ENCODE results near the gene CTSA.
A peak's percentile ranks its signal among the peaks of the same experiment; 100 is the strongest.

CTSA gene

DNA sequence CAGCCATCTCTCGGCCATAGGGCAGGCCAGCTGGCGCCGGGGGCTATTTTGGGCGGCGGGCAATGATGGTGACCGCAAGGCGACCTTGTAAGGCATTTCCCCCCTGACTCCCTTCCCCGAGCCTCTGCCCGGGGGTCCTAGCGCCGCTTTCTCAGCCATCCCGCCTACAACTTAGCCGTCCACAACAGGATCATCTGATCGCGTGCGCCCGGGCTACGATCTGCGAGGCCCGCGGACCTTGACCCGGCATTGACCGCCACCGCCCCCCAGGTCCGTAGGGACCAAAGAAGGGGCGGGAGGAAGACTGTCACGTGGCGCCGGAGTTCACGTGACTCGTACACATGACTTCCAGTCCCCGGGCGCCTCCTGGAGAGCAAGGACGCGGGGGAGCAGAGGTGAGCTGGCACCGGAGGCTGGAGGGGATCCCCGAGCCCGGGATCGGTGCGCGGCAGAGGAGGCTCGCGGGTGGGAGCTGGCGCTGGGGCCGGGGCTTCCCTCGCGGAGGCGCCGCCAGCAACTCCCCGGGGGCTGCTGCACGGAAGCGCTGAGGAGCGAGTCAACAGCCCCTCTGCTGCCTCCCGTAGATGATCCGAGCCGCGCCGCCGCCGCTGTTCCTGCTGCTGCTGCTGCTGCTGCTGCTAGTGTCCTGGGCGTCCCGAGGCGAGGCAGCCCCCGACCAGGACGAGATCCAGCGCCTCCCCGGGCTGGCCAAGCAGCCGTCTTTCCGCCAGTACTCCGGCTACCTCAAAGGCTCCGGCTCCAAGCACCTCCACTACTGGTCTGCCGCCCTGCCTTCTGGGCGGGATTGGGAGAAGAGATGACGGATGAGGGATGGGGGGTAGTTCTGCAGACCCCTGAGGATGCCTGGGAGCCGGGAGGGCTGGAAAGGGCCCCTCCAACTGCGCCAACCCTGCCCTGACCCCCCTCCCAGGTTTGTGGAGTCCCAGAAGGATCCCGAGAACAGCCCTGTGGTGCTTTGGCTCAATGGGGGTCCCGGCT, at the start of gene CTSA, which contains the start of gene NEURL2:
Gene CTSA, plus strand, starts transcription at position 351 of the 999 bp plus-strand sequence. Its CDS starts 234 bp downstream, at position 585.
Gene NEURL2, minus strand, starts transcription at position 224 of the 999 bp plus-strand sequence. Its CDS starts 217 bp downstream, at position 7.
- DNase-seq (ENCODE audit: low spot score) = peak; percentile 98

DNA sequence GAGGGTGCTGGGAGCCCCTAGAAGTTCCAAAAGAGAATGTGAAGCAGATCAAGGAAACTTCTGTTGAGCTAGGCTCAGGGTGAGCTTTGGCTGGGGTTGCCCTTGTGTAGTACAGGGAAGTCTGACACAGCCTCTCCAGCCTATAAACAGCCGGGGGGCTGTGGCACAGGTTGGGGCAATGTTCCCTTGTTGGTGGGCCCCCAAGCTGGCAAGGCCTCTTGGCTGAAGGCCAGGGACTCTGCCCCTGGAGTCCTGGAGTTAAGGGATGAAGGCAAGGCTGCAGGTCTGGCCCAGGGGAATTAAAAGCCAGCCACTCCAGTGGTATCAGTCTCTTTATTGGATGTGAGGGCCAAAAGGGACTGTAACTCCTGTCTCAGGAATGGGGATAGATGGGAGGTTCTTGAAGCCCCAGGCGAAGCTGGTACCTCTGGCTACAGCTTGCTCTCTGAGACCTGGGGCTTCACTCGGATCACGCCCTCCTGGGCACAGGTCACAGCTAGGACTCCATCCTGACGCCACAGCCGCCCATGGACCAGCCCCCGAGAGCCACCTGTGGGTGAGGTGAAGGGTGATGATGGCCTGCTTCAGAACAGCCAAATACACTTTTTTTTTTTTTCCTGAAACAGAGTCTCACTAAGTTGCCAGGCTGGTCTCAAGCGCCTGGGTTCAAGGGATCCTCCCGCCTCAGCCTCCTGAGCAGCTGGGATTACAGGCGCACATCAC, 49.6 kb upstream of the CTSA start:
- no peak for DNase-seq (ENCODE audit: low spot score)

DNA sequence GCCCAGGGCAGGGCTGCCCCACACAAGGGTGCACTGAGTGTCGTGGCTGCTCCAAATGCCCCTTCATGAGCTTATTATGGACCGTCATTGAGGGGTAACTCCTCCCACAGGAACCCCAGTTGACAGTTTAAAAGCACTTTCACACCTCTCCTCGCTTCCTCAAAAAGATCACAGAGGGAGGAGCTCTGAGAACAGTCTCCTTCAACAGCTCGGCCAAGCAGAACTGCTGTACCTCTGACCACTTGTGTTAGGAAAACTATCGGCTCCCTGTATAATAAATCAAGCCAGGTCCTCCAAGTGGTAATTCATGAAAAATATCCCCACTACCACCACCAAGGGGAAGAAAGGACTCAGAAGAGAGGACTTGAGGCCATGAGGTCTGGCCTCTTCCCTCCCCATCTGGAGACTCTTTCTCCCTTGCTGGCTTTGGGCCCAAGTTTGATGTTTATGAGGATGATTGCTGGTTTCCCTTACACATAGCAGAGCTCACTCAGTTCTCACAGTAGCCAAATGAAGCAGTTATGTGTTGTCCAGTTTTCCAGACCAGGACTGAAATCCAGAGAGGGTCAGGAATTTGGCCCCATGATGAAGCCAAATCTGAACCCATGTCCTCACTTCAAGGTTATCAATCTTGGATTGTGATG, 48.8 kb upstream of the CTSA start:
- DNase-seq (ENCODE audit: low spot score) = peak; percentile 53

DNA sequence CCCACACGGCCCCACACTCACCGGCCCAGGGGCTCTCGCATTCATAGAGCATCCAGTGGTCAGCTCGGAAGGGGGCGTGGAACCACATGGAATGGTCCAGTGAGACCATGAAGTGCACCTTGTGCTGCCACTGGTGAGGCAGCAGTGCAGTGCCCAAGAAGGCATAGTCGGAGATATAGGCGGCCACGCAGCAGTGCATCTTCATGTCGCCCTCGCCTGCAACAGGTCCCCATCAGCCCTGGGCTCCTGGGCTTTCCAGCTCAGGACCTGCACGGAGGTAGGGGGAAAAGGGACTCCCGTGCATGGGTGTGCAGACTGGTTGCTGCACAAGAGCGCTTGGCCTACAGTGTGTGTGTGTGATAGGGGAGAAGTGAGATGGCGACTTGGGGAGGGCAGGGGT, 47.6 kb upstream of the CTSA start:
- DNase-seq (ENCODE audit: low spot score) = no peak

DNA sequence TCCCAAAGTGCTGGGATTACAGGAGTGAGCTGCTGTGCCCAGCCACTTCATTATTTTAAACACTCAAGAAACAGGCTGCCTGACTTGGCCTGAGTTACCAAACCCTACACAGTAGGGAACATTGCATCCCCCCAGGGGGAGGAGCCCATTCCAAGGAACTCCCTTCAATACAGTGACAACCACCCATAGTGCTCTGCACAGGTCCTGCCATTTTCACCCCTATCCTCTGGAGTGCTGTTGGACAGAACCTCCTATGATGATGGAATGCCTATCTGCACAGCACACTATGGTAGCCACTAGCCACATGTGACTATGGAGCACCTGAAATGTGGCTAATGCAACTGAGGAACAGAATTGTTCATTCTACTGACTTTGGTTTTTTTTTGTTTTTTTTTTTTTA, 45.7 kb upstream of the CTSA start:
- no peak for DNase-seq (ENCODE audit: low spot score)

DNA sequence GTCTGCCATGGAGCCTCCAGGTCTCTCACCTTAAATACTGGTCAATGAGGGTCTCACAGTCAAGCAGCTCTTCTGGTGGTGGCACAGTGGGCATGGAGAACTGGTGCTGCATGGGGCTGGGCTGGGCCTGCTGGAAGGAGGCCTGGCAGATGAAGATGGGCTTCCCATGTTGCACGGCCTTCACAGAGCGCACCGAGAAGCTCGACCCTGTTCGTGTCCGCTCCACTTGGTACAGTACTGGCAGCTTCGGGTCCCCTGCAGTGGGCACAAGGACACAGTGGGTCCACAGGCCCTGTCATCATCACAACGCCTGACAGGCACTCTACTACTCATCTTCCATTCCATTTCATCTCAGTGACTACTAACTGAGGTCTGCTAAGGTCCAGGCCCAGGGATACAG, 42.7 kb upstream of the CTSA start:
- no peak for DNase-seq (ENCODE audit: low spot score)

DNA sequence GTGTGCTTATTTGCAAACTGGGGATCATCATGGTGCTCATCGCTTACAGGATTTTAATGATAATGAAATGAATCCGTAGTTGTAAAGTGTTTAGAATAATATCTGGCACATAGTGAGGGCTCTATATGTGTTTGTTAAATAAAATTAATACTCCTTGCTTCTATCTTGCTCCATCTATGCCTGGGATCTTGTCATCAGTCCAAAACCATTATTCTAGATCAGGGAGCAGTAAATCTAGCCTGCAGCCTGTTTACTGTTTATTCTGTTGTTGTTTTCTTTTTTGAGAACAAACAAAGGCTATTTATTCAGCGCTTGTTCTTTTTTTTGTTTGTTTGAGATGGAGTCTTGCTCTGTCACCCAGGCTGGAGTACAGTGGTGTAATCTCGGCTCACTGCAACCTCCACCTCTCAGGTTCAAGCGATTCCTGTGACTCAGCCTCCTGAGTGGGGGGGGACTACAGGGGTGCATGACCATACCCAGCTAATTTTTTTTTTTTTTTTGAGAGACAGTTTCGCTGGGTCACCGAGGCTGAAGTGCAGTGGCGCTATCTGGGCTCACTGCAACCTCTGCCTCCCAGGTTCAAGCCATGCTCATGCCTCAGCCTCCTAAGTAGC, 42.1 kb upstream of the CTSA start:
- no peak for DNase-seq (ENCODE audit: low spot score)

DNA sequence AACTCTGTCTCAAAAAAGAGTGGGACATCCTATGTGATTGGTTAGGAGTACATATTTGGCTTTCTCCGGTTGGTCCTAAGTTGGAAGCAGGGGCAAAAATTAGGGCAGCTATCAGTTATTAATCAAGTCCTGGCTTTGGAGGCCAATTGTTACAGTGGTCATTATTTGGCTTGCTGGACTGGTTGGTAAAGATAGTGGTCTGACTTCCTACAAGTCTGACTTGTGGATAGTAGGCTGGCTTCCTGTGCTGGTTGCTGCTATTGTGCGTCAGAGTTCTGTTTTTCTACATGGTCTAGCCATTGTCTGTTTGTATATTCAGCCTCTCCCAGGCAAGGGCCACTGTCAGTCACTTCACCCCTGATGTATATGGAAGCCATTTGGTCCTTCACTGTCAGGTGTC, 40.9 kb upstream of the CTSA start:
- DNase-seq (ENCODE audit: low spot score) = no peak

DNA sequence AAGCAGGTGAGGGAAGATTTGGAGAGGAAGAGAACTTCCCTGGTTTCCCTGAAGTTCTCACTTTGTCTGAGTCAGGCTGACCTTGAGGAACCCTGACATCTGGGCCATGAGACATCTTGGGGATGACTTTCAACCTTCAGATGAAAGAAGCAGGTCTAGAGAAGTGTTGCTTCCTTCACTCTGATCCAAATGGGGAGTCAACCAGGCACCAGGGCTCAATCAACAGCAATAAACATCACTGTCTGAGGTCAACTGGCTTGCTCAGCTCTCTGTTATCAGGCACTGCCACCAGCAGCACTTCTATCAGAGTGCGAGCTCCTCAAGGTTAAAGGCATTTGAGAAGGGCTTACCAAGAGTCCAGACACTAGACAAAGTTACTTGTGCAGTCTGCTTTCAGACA, 40.2 kb upstream of the CTSA start:
- no peak for DNase-seq (ENCODE audit: low spot score)

DNA sequence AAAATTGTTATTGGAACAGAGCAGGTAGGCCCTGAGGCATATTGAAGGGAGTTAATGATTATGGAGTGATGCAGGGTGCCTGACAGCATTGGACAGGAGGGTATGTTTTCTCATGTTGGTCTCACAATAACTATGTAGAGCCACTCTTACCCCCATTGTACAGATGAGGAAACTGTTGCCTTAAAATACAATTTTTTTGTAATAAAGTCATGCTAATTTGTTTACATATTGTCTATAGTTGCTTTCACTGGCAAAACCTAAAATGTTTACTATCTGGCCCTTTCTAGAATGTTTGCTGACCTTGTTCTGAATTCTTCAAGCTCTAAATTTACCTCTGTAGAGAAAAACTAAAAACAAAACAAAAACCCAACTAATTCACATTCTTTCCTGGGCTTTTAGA, 39.6 kb upstream of the CTSA start:
- no peak for DNase-seq (ENCODE audit: low spot score)

DNA sequence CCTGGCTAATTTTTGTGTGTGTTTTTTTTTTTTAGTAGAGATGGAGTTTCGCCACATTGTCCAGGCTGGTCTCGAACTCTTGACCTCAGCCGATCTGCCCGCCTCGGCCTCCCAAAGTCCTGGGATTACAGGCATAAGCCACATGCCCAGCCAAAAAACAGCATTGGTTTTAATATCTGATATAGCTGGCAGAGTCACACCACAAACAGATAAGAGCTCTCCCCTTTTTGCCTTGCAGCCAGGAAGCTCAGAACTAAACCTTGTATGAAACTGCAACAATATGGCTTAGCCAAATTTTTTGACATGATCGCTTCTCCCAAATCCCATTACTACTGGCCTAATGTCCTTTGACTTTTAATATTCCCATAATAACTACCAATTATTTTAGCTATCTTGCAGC, 38.8 kb upstream of the CTSA start:
- DNase-seq (ENCODE audit: low spot score) = no peak

DNA sequence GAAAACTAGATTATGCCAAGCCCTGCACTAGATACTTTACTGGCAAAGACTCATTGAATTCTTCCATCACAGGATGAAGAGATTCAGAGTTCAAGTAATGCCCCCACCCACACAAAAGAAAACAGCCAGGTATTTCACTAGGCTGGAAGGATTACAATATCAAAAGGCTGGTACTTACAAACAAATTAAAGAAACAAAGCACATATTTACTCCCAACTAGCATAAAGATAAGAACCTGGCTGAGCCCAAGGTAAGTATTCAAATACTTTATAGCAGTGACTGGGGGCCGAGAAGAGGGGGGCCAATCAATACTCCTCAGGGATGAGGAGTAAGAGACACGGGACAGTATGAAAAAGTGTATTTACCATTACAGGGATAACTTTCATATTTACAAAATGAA, 37.7 kb upstream of the CTSA start:
- no peak for DNase-seq (ENCODE audit: low spot score)

DNA sequence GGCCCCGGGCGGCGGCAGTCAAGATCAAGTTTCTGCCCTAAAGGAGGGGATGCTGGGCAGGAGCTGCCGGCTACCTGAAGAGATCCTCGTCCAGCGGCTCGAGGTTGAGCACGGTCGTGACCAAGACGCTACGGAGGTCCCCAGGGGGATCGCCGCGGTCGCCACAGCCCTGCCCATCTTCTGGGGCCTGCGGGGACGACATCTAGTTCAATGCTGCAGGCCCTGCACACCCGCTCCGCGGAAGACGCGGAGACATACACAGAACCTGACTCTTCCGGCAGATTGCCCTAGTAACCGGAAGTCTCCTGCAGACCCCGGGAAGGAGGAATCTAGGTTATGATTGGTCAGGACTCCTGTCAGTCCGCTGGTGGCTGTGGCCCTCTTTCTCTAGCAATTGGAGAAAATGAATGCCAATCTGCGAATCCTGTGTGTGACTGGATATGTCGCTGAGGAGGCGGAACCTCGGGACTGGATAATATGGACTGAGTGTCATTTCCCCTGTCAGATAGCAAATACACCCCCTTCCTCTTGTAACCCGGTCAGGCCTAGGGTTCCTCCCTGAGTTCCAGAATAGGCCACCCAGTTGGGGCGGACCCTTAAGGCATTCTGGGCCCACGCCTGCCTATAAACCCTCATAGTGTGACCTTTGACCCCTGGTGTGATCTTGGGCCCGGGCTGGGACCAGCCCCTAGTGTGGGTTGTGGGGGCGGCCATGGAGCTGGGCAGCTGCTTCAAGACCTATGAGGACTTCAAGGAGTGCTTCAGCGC, 33.8 kb upstream of the CTSA start, which contains the start of the genes ACOT8 and ZSWIM3:
Gene ACOT8, minus strand, starts transcription at position 279 of the 768 bp plus-strand sequence. Its CDS starts 77 bp downstream, at position 202.
Gene ZSWIM3, plus strand, starts transcription at position 501 of the 768 bp plus-strand sequence. Its CDS starts 212 bp downstream, at position 713.
- DNase-seq (ENCODE audit: low spot score) = peak; percentile 99

DNA sequence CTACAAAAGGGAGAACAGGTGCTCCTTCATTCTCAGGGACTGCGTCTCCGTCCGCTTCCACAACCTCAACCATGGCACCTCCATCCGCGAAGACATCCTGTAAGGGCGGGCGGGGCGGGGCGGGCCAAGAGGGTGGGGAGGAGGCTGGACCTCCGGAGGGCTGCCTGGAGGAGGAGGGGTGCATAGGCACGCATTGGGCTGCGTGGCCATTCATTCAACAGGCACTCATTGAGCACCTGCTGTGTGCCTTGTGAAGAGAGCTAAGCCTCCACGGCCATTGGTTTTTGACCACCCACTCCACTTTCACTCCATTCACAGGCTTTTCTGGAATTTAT, 33.3 kb upstream of the CTSA start:
- no peak for DNase-seq (ENCODE audit: low spot score)

DNA sequence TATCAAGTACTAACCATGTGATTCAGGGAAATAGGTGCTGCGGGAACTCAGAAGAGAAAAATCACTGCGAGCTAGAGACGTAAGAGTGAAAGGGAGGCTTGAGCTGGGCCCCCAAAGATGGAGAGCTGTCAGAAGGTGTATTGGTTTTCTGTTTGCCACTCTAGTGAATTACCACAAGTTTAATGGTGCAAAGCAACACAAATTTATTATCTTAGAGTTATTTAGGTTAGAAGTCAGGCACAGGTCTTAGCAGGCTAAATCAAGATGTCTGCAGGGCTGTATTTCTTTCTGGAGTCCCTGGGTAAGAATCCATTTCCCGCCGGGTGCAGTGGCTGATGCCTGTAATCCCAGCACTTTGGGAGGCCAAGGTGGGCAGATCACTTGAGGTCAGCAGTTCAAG, 31.2 kb upstream of the CTSA start:
- DNase-seq (ENCODE audit: low spot score) = no peak

DNA sequence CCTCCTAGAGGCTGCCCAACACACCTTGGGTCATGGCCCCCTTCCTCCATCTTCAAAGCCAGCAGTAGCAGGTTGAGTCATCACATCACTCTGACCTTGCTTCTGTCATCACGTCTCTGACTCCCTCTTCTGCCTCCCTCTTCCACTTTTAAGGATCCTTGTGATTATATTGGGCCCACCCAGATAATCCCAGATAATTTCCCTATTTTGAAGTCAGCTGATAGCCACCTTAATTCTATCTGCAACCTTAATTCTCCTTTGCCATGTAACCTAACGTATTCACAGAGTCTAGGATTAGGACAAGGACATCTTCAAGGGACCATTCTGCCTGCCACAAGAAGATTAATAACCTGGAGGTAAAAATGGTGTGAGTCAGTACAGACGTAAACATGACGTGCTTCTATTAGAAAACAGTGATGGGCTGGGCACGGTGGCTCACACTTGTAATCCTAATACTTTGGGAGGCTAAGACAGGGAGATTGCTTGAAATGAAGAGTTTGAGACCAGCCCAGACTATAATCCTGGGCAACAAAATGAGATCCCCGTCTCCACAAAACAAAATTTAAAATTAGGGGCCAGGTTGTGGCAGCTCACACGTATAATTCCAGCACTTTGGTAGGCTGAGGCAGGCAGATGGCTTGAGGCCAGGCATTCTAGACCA, 30.4 kb upstream of the CTSA start:
- DNase-seq (ENCODE audit: low spot score) = no peak

DNA sequence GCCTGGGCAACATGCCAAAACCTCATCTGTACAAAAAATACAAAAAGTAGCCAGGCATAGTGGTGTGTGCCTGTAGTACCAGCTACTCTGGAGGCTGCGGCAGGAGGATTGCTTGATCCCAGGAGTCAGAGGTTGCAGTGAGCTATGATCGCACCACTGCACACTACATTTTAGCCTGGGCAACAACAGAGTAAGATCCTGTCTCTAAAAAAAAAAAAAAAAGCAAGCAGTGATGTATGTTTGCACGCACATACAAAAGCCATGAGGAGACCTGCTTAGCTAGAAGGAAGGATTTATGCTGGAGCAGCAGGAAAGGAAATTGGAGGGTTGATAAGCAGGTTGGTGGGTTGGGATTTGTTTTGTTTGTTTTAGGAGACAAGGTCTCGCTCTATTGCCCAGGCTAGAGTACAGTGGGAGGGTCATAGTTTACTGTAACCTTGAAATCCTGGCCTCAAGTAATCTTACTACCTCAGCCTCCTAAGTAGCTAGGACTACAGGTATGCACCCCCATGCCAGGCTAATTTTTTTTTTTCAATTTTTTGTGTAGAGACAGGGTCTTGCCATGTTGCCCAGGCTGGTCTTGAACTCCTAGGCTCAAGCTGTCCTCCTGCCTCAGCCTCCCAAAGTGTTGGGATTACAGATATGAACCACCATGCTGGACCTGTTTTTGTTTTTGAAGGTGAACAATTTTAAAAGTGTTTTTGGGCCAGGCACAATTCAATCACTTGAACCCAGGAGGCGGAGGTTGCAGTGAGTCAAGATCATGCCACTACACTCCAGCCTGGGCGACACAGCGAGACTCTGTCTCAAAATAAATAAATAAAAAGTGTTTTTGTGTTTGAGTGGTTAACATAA, 29.7 kb upstream of the CTSA start:
- DNase-seq (ENCODE audit: low spot score) = no peak

DNA sequence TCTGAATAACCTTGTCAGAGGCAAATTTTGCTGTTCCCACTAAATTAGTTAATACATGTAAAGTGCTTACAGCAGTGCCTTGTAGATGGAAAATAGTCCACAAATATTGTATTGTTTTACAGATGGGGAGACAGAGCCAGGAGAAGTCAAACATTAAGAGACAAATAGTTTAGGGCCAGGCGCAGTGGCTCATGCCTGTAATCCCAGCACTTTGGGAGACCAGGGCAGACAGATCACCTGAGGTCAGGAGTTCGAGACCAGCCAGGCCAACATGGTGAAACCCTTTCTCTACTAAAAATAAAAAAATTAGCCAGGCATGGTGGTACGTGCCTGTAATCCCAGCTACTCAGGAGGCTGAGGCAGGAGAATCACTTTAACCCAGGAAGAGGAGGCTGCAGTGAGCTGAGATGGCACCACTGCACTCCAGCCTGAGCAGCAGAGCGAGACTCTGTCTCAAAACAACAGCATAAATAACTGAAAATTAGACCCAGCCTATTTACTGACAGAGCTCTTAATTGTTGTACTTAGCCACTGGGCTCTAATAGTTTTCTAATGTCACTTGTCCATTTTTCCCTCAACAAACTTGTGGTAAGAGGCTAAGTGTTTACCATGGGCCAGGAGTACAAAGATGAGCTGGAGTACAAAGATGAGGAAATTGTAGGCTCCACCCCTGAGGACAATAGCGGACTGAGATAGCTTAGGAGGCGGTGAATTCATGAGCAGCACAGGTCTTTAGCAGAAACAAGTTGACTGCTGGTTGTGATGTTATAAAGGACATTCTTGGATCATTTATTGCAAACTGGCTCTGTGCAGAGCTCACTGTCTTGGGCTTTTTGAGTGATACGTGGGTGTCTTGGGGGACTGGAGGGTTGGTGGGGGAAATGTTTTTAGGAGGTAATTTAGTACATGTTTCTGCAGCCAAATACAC, 27.3 kb upstream of the CTSA start:
- DNase-seq (ENCODE audit: low spot score) = no peak

DNA sequence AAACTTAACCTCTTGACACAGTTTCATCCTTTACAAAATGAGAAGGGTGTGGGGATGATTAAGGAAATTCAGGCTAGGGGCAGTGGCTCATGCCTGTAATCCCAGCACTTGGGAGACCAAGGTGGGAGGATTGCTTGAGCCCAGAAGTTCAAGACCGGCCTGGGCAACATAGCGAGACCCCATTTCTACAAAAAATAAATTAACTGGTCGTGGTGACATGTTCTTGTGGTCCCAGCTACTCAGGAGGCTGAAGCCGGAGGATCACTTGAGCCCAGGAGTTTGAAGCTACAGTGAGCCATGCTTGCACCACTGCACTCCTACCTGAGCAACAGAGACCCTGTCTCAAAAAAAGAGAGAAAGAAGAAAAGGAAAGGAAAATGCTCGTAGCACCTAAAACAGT, 24.7 kb upstream of the CTSA start:
- DNase-seq (ENCODE audit: low spot score) = no peak

Measured in AG08396 (cell line).